Breast epithelium (tissue), 3 donors: Measurements from ENCODE around the gene FBL.

Source experiments
- CTCF ChIP-seq, 3 donors: fragments of 450-650 bp; IDR thresholded peaks; one replicate each; pipeline ENCODE4 v1.5.1; 2016 to 2017; ENCODE audit warnings: antibody characterized with exemption in 3 of 3, mild to moderate bottlenecking in 3 of 3, moderate library complexity in 3 of 3
- POLR2A ChIP-seq: fragments of 450-650 bp; IDR thresholded peaks from one replicate; pipeline ENCODE4 v1.6.1; 2016; ENCODE audit warnings: antibody characterized with exemption, mild to moderate bottlenecking, moderate library complexity
- POLR2AphosphoS5 ChIP-seq, 3 donors: sonication (generic); formaldehyde crosslinking; IDR thresholded peaks; one replicate each; pipeline ENCODE4 v1.6.1; 2017; ENCODE audit warnings: antibody characterized with exemption in 3 of 3

- TF ChIP-seq CTCF (IDR thresholded peaks at IDR 0.05) (no peak), POLR2A (no peak), POLR2AphosphoS5 (IDR thresholded peaks at IDR 0.05) (no peak)
These were observed 7.6 kb downstream of the FBL start for GRCh38 chr19:39838569-39838968.
